OCI-LY1 (cell line): ENCODE measurements around the gene ETFBKMT.
"Not testable (repeated sequence)": the region's sequence is repeated elsewhere in the genome, so short reads cannot be mapped to it uniquely, and the experiment has no call there.

Source experiments
- H2AFZ ChIP-seq: fragments of 200-600 bp; sonication (generic), shearing (Covaris generic); 2 replicates; pipeline ENCODE4 v1.6.0; 2014; ENCODE audit warnings: antibody characterized with exemption, mild to moderate bottlenecking, low read length
- H3F3A ChIP-seq: fragments of 200-600 bp; sonication (generic), shearing (Covaris generic); 2 replicates; pipeline ENCODE4 v1.6.0; 2014; ENCODE audit warnings: mild to moderate bottlenecking, antibody characterized with exemption, low read length, moderate library complexity; ENCODE audit not compliant: insufficient read depth
- H3K27ac ChIP-seq: fragments of 200-600 bp; sonication (generic); 2 replicates; pipeline ENCODE4 v1.5.1; 2014; ENCODE audit warnings: low read length, mixed run types, mild to moderate bottlenecking, low read depth; ENCODE audit not compliant: poor library complexity, severe bottlenecking
- H3K27me3 ChIP-seq: fragments of 200-600 bp; sonication (generic); 2 replicates; pipeline ENCODE4 v1.6.0; 2014; ENCODE audit warnings: antibody characterized with exemption, mild to moderate bottlenecking, low read length, moderate library complexity; ENCODE audit not compliant: insufficient read depth
- H3K36me3 ChIP-seq: fragments of 200-600 bp; sonication (generic); 2 replicates; pipeline ENCODE4 v1.6.1; 2014; ENCODE audit warnings: mild to moderate bottlenecking, antibody characterized with exemption, low read length, moderate library complexity, mixed read lengths; ENCODE audit not compliant: insufficient read depth
- H3K4me1 ChIP-seq: fragments of 200-600 bp; sonication (generic); 2 replicates; pipeline ENCODE4 v1.5.1; 2014; ENCODE audit warnings: mild to moderate bottlenecking, low read length, moderate library complexity; ENCODE audit not compliant: insufficient read depth, severe bottlenecking
- H3K4me2 ChIP-seq: fragments of 200-600 bp; sonication (generic), shearing (Covaris generic); 2 replicates; pipeline ENCODE4 v1.6.1; 2014; ENCODE audit warnings: low read length
- H3K4me3 ChIP-seq: fragments of 200-600 bp; sonication (generic); 2 replicates; pipeline ENCODE4 v1.5.1; 2014; ENCODE audit warnings: low read length, low read depth, mild to moderate bottlenecking, mixed read lengths; ENCODE audit not compliant: poor library complexity, severe bottlenecking
- H3K79me2 ChIP-seq: fragments of 200-600 bp; shearing (Covaris generic); 2 replicates; pipeline ENCODE4 v1.6.1; 2016; ENCODE audit warnings: mixed run types, low read length, mixed read lengths; ENCODE audit not compliant: insufficient read depth
- H3K9ac ChIP-seq: fragments of 200-600 bp; sonication (generic), shearing (Covaris generic); 2 replicates; pipeline ENCODE4 v1.6.1; 2014; ENCODE audit warnings: mild to moderate bottlenecking, low read length, mixed read lengths
- H3K9me2 ChIP-seq: fragments of 200-600 bp; sonication (generic), shearing (Covaris generic); 2 replicates; pipeline ENCODE4 v1.6.1; 2014; ENCODE audit warnings: low read depth, mild to moderate bottlenecking, low read length, mixed read lengths
- H3K9me3 ChIP-seq: fragments of 200-600 bp; shearing (Covaris generic); 2 replicates; pipeline ENCODE4 v1.6.1; 2014; ENCODE audit warnings: low read length, mixed read lengths
- H4K20me1 ChIP-seq: fragments of 200-600 bp; sonication (generic), shearing (Covaris generic); 2 replicates; pipeline ENCODE4 v1.6.0; 2016; ENCODE audit warnings: mild to moderate bottlenecking, low read length; ENCODE audit not compliant: insufficient read depth
- CTCF ChIP-seq: fragments of 200-600 bp; sonication (generic), shearing (Covaris generic); IDR thresholded peaks from 2 replicates; pipeline ENCODE4 v1.5.1; 2017; ENCODE audit warnings: mild to moderate bottlenecking, antibody characterized with exemption, low read length, moderate library complexity, mixed read lengths
- EZH2 ChIP-seq: fragments of 200-600 bp; sonication (generic), shearing (Covaris generic); IDR thresholded peaks from 2 replicates; pipeline ENCODE4 v1.8.0; 2017; ENCODE audit warnings: borderline replicate concordance, mixed run types, mild to moderate bottlenecking, antibody characterized with exemption, low read length, moderate library complexity, mixed read lengths

Gene ETFBKMT

GRCh38 chr12:31669020-31669419 is 9.5 kb downstream of the ETFBKMT start:
- H3F3A ChIP-seq: no peaks in the 10 kb centered on the region
- no peak overlapping the region for H3K9ac ChIP-seq
- H3K4me1 ChIP-seq: no peaks in the 10 kb centered on the region
- H3K27me3 ChIP-seq: no peaks in the 10 kb centered on the region
- no peak for TF ChIP-seq CTCF
- H3K4me3 ChIP-seq: no peak overlapping the region
- no peak overlapping the region for H2AFZ ChIP-seq
- peaks cover 8% of the 10 kb centered on the region; the same call in 1 of the 2 replicates for H3K9me3 ChIP-seq
- no peaks in the 10 kb centered on the region for H4K20me1 ChIP-seq
- H3K36me3 ChIP-seq: no peaks in the 10 kb centered on the region
- no peaks in the 10 kb centered on the region for H3K79me2 ChIP-seq
- no peak overlapping the region for H3K27ac ChIP-seq
- H3K4me2 ChIP-seq: no peak overlapping the region
- H3K9me2 ChIP-seq: no peaks in the 10 kb centered on the region

GRCh38 chr12:31669582-31669981 is 10.1 kb downstream of the ETFBKMT start:
- not testable (repeated sequence) for H3K9me3 ChIP-seq

GRCh38 chr12:31672521-31672920 is 13.0 kb downstream of the ETFBKMT start:
- no peak overlapping the region for H3K4me3 ChIP-seq
- TF ChIP-seq EZH2 (no peak), CTCF (no peak)
- H3K27me3 ChIP-seq: no peaks in the 10 kb centered on the region
- no peaks in the 10 kb centered on the region for H3K9me2 ChIP-seq
- no peak overlapping the region for H3K27ac ChIP-seq
- no peaks in the 10 kb centered on the region for H3K4me1 ChIP-seq
- no peak overlapping the region for H3K9ac ChIP-seq
- H4K20me1 ChIP-seq: no peaks in the 10 kb centered on the region
- H3K4me2 ChIP-seq: no peak overlapping the region
- no peaks in the 10 kb centered on the region for H3K79me2 ChIP-seq
- no peaks in the 10 kb centered on the region for H3F3A ChIP-seq
- 0 out of 2 replicates have a peak, but pooled peaks cover 4% of the 10 kb centered on the region for H3K9me3 ChIP-seq
- no peak overlapping the region for H2AFZ ChIP-seq
- H3K36me3 ChIP-seq: no peaks in the 10 kb centered on the region

More at GRCh38 chr12:31669582-31669981, 10.1 kb downstream of the ETFBKMT start:
- not testable (repeated sequence) for H3K4me2 ChIP-seq, H3K27me3 ChIP-seq, H3K9ac ChIP-seq, H3K27ac ChIP-seq, H3K36me3 ChIP-seq, H3K4me3 ChIP-seq, H3K9me2 ChIP-seq, H3K4me1 ChIP-seq, H3K79me2 ChIP-seq, H4K20me1 ChIP-seq, H3F3A ChIP-seq, H2AFZ ChIP-seq

- peaks cover 25% of the 10 kb centered on the region for H3K4me1 ChIP-seq
- H3K27ac ChIP-seq: peak overlapping the region; percentile 32
- peaks cover 10% of the 10 kb centered on the region for H3K9me3 ChIP-seq
- no peaks in the 10 kb centered on the region for H3K27me3 ChIP-seq
- no peaks in the 10 kb centered on the region for H3K79me2 ChIP-seq
- no peaks in the 10 kb centered on the region for H3F3A ChIP-seq
- H3K4me2 ChIP-seq: no peak overlapping the region
- H3K36me3 ChIP-seq: peaks cover 22% of the 10 kb centered on the region
- H2AFZ ChIP-seq: no peak overlapping the region
- no peaks in the 10 kb centered on the region for H4K20me1 ChIP-seq
- TF ChIP-seq CTCF: peak; percentile 87
- no peak for TF ChIP-seq EZH2
- H3K9ac ChIP-seq: no peak overlapping the region
- H3K9me2 ChIP-seq: no peaks in the 10 kb centered on the region
- no peak overlapping the region for H3K4me3 ChIP-seq
These were observed 22.9 kb downstream of the ETFBKMT start for GRCh38 chr12:31682136-31682962.
